HG03175 (cell line): ENCODE results near the gene PSMB3.
"Not testable (repeated sequence)": the region's sequence is repeated elsewhere in the genome, so short reads cannot be mapped to it uniquely, and the experiment has no call there.

Experiments
- ATAC-seq: cut with Tn5 transposase; IDR thresholded peaks from one replicate; pipeline ENCODE4 v1.9.1; 2021; ENCODE audit warnings: mild to moderate bottlenecking, moderate library complexity; ENCODE audit not compliant: unreplicated experiment

Gene PSMB3

GRCh38 chr17:38748892-38749222, 3.7 kb upstream of the PSMB3 start:
- ATAC-seq, result no peak

- no peak for ATAC-seq
These were observed 3.1 kb upstream of the PSMB3 start for GRCh38 chr17:38749223-38750043.

GRCh38 chr17:38750044-38750311, 2.6 kb upstream of the PSMB3 start:
- ATAC-seq, result no peak

GRCh38 chr17:38750312-38751121, 2.0 kb upstream of the PSMB3 start:
- no peak for ATAC-seq

GRCh38 chr17:38751144-38751807, 1.3 kb upstream of the PSMB3 start:
- no peak for ATAC-seq

GRCh38 chr17:38751808-38752307, 683 bp upstream of the PSMB3 start:
- peak; percentile 1 for ATAC-seq

- no peak for ATAC-seq
These were observed 548 bp downstream of the PSMB3 start for GRCh38 chr17:38753071-38753506.

- ATAC-seq, result no peak
These were observed 9.1 kb downstream of the PSMB3 start for GRCh38 chr17:38761612-38762011.

GRCh38 chr17:38762231-38762630, 9.7 kb downstream of the PSMB3 start:
- no peak for ATAC-seq

- no peak for ATAC-seq
These were observed 13.8 kb downstream of the PSMB3 start for GRCh38 chr17:38766341-38766740.

- no peak for ATAC-seq
These were observed 15.9 kb downstream of the PSMB3 start for GRCh38 chr17:38768417-38768816.

- ATAC-seq, result no peak
These were observed 20.7 kb downstream of the PSMB3 start for GRCh38 chr17:38773258-38773657.

- no peak for ATAC-seq
These were observed 25.2 kb downstream of the PSMB3 start for GRCh38 chr17:38777641-38778250.

GRCh38 chr17:38779965-38780752, 27.6 kb downstream of the PSMB3 start:
- ATAC-seq, result no peak

- no peak for ATAC-seq
These were observed 30.7 kb downstream of the PSMB3 start for GRCh38 chr17:38783227-38783626.

- no peak for ATAC-seq
These were observed 33.8 kb downstream of the PSMB3 start for GRCh38 chr17:38786372-38786771.

GRCh38 chr17:38787999-38788398, 35.5 kb downstream of the PSMB3 start:
- not testable (repeated sequence) for ATAC-seq

GRCh38 chr17:38789185-38789584, 36.6 kb downstream of the PSMB3 start:
- no peak for ATAC-seq

- not testable (repeated sequence) for ATAC-seq
These were observed 37.7 kb downstream of the PSMB3 start for GRCh38 chr17:38790148-38790707.

GRCh38 chr17:38791162-38791561, 38.6 kb downstream of the PSMB3 start:
- no peak for ATAC-seq
